ENCODE measurements around the gene PDGFRB.
A peak's percentile ranks its signal among the peaks of the same experiment; 100 is the strongest.

PDGFRB gene

DNA sequence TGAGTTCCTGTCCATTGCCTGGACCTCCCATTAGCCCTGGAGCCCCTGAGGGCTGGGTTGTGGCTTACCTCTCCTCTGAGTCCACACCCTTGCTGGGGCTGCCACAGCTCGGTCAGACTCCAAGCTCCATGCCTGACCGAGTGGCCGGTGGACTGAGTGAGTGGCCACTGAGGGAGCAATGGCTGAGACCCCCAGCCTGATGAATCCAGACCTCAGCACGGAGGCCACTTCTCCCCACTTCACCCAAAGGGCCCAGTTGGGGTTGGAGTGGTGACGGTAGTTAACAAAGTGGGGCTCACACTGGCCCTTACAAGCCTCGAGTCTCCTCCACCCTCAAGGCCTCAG is 28.8 kb downstream of the PDGFRB start:
- DNase-seq: no peak

DNA sequence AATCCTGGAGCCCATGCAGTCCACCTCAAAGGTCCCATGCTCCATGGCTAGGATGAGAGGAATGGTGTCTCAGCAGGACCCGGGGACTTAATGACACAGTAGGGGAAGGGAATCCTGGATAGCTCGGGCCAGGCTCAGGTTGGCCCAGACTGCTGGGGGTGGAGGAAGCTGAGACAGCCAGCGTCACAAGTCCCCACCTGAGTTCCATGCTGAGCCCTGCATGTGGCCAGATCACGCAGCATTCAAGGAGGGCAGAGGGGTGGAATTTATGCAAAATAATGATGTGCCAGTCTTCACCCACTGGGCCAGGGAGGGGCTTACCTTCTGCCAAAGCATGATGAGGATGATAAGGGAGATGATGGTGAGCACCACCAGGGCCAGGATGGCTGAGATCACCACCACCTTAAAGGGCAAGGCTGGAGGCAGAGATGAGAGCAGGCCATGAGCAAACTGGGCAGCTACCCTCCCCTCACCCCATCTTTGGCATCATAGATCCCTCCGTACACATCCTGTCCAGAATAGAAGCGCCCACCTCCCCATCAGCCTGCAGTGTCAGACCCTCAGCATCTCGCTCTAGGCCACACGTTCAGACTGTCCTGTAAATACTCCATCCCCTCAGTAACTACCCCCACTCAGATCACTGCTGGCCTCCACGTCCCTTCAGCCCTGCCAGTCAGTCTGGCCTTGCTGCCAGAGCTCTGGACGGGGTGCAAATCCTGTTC is 29.3 kb downstream of the PDGFRB start:
- DNase-seq: no peak

DNA sequence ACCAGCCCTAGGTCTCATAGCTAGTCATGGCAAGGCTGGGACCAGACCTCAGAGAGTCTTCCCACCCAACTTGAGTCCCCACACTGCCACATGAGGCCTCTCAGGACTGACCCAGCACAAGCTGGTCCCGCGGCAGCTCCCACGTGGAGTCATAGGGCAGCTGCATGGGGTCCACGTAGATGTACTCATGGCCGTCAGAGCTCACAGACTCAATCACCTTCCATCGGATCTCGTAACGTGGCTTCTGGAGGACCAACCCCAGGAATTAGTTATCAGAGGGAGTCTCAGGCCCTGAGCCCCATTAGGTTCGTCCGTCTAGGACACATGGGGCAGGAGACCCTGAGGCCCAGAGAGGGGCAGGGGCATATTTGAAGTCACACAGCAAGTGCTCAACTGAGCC is 30.3 kb downstream of the PDGFRB start:
- DNase-seq: no peak

DNA sequence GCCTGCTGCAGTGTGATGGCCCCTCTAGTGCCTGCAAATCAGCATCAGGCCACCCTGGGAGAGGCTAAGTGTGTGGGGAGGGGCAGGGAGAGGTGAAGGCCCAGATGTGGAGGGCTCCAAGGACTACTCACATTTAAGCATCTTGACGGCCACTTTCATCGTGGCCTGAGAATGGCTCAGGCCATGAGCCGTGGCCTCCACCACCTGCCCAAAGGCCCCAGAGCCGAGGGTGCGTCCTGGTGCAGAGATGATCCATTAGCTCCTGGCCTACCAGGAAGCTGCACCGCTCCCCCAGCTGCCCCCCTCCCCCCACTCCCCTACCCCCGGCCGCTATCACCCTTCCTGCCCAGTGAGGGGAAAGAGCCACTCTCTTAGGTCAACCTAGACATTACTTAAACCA is 31.0 kb downstream of the PDGFRB start:
- DNase-seq: no peak

DNA sequence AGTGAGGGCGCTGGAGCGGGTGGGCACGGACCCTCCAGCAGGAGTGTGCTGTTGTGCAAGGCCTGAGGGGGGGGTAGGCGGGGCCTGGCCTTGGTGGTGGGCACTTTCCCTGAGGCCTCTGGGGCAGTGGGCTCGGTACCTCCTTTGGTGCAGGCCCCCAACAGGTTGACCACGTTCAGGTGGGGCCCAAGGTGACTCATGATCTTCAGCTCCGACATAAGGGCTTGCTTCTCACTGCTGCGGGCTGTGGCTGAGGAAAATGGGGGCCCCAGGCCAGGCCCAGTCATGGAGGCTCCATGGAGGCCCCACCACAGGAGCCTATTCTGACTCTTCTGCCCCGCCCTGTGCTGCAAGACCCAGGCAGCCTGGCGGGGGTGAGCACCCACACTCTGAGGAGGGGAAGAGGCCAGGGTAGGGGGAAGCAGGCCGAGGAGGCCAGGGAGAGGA is 31.5 kb downstream of the PDGFRB start:
- no peak for DNase-seq

DNA sequence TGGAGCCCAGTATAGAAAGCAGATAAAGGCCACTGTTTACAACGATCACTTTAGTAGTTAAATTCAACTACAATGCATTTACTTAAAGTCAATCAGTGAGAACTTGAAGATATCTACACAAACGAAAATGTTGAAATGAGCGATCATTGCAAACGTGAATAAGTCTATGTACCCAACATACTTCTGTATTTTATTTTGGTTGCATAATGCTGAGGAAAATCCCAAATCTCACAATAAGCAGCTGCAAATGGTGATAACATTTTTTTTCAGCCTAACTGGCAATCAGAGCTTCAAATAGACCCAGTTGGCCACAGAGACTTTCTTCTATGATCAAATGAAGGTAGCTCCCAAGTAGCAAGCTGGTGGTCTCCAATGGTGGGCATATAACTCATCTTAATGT is 32.1 kb downstream of the PDGFRB start:
- DNase-seq: no peak

DNA sequence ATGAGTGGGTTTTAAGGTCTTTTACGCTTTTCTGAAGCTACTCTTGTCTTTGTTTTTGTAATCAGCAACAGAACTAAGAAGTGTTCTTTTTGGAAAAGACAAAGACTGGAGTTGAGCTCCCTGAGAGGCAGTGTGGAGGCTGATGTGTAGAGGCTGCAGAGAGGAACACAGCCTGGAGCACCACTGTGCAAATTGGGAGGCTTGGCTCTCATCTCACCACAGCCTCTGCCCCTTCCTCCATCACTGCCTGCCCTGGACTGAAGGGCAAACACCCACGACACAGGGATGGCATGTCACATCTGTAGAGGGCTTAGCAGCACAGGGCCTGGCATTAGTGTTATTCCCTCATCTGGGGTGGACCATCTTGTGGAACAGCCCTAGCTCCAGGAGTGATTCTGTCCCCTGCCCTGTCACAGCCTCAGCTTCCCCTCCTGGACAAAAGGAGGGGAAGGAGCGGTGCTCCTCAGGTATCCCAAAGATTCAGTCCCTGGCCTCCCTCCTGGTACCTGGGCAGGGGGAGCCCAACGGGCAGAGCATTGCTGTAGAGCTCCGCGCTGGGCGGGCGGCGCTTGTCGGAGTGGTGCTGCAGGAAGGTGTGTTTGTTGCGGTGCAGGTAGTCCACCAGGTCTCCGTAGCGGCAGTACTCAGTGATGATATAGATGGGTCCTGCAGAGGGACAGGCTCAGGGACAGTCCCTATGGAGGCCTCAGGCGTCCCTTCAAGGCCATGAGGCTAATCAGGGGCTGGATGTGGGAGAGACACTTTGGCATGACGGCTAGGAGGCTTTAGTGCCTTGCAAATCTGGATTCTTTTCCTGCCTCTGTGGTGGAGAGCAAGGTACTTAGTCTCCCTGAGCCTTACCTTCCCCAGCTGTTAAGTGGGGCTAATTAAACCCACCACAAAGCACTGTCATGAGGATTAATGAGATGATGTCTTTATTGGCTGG is 32.8 kb downstream of the PDGFRB start:
- DNase-seq: no peak

DNA sequence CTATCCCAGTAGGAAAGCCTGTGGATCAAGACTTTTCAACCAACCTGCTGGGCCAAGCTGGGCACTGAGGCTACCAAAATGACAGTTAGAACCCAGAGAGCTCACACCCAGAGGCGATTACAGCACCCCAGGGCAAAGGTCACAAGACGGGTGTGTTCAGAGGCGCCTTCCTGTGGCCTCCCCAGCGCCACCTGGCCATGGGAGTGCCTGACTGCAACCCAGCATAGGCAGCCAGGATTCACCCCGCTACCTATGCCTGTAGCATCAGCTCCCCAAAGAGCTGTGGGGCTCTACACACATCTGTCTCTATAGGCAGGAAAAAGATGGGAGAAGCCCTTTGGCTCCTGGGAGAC is 33.5 kb downstream of the PDGFRB start:
- peak; percentile 48 for DNase-seq

DNA sequence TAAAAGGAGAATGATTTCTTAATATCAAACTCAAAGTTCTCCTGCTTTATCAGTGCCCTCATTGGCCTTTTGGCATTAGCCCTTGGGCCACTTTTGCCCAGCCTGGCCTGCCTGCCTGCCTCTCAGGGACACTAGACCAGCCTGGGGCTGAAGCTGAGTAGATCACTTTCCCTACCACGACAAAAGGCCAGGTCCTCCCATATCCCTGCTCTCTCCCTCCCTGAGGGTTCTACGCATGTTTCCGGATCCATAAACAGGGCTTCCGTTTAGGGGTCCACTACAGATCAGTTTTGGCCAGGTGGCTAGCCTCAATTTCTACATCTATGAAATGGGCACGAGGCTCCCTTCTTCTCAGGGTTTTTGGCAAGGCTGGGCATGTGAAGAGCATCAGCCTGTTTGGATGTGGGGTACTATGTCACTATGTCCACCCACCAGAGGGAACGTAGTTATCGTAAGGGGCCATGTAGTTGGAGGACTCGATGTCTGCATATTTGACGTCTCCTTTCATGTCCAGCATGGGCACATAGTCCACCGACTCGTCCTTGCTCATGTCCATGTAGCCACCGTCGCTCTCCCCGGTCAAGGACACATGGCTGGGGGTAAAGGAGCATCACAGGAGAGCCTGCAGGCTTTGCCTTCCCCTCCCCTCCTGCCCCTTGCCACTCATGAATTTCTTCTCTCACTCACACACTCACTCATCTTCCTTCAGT is 34.0 kb downstream of the PDGFRB start:
- DNase-seq: no peak

DNA sequence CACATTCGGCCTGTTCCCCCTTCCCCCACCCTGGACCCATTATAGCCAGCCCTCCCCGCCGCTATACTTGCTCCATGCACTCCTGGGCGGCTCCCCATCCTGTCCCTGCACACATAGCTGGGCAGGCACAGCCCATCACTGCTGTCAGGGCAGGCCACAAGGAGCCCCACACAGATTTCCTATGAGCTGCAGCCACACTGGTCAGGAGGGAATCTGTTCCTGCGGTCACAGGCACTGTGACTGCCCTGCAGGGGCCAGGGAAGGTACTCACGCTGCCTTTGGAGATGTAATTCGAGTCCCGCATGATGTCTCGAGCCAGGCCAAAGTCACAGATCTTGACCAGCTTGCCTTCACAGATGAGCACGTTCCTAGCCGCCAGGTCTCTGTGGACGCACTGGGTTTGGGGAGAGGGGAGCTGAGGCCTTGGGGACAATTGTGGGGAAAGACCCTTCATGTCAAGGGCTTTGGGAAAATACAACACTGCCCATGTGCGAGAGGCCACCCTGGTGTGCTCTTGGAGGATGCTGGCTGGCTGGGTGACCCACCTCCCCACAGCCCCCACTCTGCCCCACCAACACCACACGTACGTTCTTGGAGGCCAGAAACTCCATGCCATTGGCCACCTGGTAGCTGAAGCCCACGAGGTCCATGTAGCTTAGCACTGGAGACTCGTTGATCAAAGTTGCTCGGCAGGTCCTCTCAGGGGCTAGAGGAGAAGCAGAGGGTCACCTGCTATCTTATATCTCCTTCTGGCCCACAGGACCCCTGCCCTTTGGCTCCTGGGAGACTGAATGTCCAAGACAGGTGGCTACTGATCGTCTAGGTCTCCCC is 34.8 kb downstream of the PDGFRB start:
- DNase-seq: no peak

DNA sequence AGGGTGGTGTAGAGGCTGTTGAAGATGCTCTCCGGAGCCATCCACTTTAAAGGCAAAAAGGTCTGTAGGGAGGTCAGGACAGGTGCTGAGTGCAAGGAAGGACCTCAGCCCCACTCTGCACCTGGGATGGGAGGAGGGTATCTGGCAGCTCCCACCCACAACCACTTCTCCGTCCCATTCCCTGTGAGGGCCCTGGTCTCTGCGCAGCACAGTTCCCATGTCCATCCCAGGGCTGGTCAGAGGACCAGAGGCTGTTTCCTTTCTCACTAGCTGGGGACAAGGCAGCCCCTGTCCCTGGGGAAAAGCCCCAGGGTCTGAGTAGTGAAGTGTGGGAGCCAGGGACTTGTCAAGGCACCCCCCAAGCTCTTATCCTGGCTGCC is 35.6 kb downstream of the PDGFRB start:
- no peak for DNase-seq

DNA sequence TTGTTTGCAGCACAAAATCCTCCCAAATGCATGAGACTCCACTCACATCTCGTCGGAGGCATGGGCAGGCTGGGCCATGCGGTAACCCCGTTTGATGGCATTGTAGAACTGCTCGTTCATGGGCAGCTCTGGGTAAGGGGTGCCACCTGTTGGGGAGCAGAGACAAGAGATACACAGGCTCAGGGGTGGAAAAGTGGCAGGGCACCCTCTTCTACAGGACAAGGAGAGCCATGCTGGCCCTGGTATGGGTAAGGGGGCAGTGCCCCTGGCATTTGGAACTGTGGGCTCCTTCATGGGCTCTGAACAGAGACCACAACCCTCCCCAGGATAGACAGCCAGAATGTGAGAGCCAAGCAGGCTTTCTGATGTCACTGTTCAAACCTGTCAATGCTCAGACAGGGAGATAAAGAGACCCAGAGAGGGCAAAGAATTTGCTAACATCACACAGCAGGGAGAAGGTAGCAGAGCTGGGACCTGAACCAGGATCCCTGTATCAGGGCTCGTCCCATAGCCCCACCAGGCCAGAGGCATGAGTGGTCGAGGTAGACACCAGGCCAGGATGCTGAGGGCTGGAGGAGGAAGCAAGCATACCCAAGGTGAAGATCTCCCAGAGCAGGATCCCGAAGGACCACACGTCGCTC is 36.1 kb downstream of the PDGFRB start:
- peak; percentile 30 for DNase-seq

DNA sequence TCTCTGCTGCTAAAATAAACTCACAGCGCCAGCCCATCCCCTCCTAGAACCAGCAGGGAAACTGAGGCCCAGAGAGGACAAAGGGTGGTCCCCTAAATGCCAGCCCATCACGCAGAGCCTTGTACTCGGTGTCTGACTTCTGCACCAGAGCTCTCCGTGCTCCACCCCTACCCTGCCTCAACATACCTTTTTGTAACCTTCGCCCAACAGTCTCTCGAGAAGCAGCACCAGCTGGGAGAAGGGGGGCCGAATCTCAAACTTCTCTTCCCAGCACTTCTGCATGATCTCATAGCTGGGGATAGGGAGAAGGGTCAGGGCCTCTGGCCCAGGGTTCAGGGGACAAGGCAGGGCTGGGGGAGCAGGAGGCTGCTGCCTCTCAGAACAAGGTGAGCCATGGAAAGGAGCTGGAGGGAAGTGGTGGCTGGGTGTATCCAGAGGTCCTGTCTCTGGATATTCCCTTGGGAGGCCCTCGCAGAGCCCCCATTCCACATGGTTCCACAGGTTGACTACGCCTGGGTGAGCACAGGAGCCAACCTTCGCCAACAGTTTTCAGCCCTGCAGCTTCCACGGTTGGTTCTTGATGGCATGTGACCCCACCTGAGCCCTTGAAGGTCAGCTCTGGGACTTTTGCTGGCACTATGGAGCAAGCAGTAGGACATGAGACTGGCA is 37.0 kb downstream of the PDGFRB start:
- DNase-seq: no peak

DNA sequence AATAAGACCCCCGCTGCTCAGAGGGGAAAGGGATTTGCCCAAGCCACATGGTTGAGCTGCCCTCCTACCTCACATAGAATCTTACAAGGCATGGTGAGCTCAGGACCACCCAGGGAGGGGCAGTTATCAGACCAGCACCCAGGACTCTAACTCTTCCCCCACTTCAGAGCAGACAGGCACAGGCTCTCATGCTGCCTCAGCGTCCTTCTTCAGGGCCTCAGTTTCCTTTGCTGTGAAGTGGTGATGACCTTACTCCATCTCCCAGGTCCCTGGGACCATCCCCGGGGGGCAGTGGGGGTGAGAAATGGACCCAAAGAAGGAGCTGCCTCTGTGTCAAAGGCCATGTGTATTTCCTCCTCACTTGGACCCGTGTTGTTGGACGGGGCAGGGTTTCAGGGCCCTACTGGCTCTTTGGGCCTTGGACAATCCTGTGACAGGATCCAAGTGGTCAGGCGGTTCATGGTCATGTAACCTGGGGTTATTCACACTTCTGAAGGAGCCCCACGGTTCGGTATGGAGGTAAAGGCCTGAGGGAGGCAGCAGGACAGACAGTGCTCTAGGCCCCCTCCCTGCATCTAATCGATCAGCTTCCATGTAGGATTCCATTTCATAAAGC is 37.6 kb downstream of the PDGFRB start:
- no peak for DNase-seq

DNA sequence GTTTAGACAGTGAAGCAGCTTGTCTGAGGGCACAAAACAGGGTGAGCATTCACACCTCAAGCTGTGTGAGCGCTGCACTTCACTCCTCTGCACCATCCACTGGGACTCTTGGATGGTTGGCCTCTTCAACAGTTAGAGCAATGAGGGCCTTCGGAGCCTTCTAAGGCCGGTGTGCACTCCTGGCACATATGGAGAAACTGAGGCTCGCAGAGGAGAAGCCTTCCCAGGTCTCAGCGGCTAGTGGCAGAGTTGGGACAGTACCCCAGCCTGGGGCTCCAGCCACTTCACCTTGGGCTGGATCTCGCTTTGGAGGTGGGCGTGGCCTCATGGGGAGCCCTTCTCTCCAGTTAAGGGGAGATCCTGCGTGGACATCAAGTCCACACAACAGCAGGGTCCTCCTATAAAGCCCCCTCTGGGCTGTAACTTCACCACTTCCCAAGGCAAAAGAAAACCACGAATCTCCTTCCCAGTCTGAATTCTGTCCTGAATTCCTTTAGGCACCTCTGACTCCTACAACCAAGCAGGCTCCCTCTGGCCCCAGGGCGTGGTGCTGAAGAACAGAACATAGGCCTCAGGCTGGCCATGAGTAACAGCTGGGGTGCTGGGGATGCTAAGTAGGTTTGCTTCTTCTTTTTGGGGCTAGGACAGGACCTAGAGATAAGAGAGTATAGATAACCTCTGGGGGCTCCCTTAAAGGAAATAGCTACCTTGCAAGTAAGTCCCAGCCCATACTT is 38.8 kb downstream of the PDGFRB start:
- DNase-seq: no peak

DNA sequence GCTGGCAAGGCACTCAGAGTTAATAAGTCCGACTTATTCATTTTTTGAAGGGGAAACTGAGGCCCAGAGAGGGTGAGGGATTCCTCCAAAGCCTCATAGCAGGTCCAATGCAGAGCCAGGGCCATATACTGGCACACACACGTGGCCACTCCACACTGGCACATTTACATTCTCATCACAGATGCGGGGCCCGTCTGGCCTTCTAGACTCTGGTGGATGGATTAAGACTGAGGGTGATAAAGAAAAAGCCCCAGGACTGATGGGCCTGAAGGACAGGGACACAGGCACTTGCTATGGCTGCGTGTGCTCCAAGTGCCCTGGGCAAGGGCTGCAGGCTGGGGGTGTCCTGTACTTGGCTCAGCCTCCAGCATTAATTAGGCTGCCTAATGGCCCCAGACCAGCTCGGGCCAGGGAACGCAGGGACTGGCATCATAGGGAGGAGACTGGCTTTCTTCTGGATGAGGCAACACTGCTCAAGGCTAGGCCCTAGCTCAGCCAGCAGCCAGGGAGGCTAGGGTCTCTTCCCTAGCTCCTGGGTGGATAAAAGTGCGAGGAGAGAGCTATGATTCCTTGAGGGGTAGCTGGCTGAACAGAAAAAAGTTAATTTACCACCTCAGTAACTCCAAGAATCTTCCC is 40.8 kb downstream of the PDGFRB start:
- no peak for DNase-seq

DNA sequence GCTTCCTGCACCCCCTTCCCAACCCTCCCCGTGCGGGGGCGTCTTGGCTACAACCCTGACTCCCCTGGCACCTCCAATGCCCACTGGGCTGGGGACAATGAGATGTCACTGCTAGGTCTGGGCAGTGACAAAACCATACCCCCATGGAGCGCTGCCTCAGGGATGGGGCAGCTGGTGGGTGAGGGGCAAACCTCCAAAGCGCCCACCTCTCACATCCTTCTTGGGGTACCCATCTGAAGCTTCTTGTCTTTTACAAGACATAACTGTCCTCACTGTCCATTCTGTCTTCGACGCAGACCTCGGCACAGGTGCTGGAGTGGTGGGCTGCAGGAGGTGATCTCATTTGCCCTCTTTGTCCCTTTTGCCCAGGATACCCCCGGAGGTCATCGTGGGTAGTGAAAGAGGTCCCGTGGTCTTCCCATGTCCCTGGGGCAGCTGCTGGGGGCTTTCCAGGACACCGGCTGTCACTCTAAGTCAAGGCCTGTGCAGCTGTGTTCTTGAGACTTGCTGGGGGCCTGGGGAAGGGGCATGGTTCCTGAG is 41.5 kb downstream of the PDGFRB start:
- DNase-seq: no peak

DNA sequence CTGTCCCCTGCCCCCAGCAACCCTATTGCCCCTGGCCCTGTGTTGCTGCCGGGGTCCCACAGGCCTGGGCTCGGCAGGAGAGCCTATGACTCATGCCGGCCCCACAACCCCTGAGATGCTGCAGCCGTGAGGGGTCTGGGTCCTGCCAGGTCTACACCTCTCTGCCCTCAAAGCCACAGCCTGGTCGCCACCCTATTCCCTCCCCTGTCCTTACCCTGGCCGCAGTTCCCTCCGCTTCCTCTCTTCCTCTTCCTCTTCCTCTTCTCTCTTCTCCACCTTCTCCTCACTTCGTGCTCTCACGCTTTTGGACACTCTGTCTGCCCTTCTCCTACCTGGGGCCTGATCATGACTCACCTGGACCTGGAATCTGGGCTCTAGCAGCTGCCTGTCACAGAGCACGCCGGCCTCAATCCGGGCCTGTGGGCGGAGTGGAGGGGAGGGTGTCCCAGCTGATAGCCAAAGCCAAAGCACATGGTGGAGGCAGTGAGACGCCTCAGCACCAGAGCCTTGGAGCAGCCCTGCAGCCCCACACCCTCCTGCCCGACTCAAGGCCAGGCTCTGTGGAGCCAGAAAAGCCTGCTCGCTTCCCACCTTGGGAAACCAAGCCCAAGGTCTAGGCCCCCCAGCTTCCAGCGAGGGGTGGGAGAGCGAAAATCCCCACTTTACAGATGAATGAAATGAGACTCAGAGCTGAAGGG is 42.4 kb downstream of the PDGFRB start:
- no peak for DNase-seq
